ENCODE results near the gene PSMG1.
"Not testable (repeated sequence)": the region's sequence is repeated elsewhere in the genome, so short reads cannot be mapped to it uniquely, and the experiment has no call there.

PSMG1 gene, protein sequence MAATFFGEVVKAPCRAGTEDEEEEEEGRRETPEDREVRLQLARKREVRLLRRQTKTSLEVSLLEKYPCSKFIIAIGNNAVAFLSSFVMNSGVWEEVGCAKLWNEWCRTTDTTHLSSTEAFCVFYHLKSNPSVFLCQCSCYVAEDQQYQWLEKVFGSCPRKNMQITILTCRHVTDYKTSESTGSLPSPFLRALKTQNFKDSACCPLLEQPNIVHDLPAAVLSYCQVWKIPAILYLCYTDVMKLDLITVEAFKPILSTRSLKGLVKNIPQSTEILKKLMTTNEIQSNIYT

DNA sequence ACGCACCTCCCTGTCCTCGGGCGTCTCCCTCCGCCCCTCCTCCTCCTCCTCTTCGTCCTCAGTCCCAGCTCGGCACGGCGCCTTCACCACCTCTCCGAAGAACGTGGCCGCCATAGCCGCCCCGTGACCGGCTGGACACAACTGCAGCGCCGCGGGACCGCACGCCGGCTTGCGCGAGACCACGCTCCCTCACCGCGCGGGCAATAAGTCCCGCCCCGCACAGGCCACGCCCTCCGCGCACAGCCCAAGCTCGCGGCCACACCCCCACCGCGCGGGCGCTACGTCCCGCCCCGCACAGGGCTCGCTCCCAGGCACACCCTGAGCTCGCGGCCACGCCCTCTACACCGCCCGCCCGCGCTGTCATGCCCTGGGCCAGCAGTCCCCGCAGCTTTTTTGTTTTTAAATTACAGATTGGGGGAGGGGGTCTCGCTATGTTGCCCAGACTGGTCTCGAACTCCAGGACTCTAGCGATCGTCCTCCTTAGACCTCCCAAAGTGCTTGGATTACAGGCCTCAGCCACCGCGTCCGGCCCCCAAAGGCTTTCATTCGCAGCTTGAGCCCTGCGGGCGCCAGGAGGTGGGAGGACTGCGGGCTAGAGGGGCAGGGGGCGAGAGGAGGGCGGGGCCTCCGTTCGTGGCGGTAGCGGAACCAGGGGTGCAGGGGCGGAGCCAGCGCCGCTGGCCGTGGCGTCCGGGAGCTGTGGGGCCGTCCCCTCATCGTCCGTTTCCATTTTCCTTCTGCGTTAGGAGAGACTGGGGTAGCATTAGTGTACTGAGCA is at the start of gene PSMG1:
TSS of gene PSMG1 (minus strand) at position 180 of the 778 bp plus-strand sequence. CDS start at position 114, 66 bp downstream.
- Mint-ChIP-seq H3K9me3 (no peaks in the 10 kb centered on the region), H3K4me3 (peak within 1 kb of the TSS; percentile 97 to 98)
- peak; percentile 92 for ATAC-seq

DNA sequence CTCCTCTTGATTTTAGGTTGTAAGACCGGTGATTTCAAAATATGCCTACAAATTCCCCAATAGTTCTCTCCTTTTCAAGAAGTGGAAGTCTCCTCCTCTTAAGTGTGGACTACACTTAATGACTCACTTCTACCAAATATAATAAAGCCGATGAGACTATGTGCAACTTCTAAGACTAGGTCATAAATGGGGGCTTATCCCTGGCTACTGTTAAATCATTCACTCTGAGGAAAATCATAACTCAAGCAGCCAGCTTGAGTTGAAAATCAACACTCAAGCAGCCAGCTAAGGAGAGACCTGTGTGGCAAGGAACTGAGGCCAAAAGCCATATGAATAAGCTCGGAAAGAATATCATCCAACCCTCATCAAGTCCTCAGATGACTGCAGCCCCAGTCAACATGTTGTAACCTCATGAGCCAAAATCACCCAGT is 49.6 kb upstream of the PSMG1 start:
- Mint-ChIP-seq H3K27ac (no peak overlapping the region), H3K4me3 (no peak overlapping the region), H3K27me3 (no peaks in the 10 kb centered on the region), H3K4me1 (peaks cover 13% of the 10 kb centered on the region), H3K9me3 (no peaks in the 10 kb centered on the region)
- DNase-seq: no peak
- ATAC-seq: no peak

More for the DNA sequence above, at the start of gene PSMG1:
- Mint-ChIP-seq H3K4me1 (peaks cover 61% of the 10 kb centered on the region), H3K27me3 (no peaks in the 10 kb centered on the region), H3K27ac (peak within 1 kb of the TSS; percentile 99 to 100)
- DNase-seq: peak; percentile 94 to 96

DNA sequence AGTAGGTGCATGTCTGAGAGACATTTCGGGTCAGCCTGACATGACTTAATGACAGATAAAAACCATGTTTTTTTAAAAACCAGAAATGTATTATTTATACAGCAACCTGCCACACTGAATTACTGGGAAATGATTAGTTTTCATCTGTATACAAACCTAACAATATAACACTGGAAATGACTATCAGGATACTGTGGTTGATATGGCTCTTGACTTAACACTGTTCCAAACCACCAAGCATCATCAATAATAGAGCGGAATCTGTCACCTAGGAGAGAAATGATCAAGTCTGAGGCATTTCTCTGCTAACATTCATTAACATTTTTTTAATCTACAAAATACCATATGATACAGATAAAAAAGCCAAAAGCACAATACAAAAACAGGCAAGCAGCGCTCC is 41.7 kb upstream of the PSMG1 start:
- no peak overlapping the region for H3K27ac Mint-ChIP-seq
- DNase-seq: no peak
- H3K9me3 Mint-ChIP-seq: no peaks in the 10 kb centered on the region
- no peaks in the 10 kb centered on the region for H3K27me3 Mint-ChIP-seq
- ATAC-seq: no peak
- peaks cover 9% of the 10 kb centered on the region for H3K4me1 Mint-ChIP-seq
- no peak overlapping the region for H3K4me3 Mint-ChIP-seq

DNA sequence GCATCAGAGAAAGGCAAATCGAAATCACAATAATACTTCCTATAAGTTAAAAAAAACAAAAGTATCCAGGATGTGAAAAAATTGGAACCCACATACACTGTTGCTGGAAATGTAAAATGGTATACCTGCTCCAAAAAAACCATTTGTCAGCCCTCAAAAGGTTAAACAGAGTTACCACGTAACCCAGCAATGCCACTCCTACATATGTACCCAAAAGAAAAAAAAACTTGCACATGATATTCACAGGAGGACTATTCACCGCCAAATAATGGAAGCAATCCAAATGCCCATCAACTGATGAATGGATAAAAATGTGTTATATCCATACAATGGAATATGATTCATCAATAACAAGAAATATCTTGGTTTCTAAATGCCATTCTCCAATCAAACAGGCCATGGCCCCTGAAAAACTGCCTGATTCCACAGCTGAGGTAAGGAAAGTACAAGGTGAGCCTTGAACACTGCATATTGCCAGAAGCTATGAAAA is 38.8 kb upstream of the PSMG1 start:
- ATAC-seq (no peak), DNase-seq (no peak)
- no peak overlapping the region for H3K27ac Mint-ChIP-seq
- H3K4me1 Mint-ChIP-seq: peaks cover 9% of the 10 kb centered on the region
- H3K4me3 Mint-ChIP-seq: no peak overlapping the region
- H3K27me3 Mint-ChIP-seq: no peaks in the 10 kb centered on the region
- no peaks in the 10 kb centered on the region for H3K9me3 Mint-ChIP-seq

DNA sequence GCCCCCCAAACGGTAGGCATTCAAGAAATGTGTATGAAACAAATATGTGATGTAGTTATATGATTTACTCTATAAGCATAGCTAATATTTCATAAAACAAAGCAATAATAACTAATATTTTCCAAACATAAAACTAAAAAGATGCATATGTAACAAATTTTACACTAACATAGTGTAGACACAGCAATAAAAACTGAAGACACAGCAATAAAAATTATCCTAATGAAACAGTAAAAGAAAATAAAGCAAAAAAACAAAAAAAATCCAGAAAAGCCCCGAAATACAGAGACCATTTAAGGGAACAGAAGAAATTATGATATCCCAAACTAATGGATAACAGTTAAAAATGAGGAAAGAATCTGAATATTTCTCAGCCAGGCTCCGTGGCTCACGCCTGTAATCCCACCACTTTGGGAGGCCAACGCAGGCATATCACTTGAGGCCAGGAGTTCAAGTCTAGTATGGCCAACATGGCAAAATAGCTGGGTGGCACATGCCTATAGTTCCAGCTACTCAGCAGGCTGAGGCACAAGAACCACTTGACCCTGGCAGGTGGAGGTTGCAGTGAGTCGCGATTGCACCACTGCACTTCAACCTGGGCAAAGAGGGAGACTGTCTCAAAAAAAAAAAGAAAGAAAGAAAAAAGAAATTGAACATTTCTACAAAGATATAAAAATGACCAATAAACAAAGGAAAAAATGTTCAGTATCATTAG is 38.2 kb upstream of the PSMG1 start:
- Mint-ChIP-seq H3K27me3 (no peaks in the 10 kb centered on the region), H3K27ac (peak overlapping the region in 1 of 2 donors; percentile 46), H3K9me3 (no peaks in the 10 kb centered on the region), H3K4me3 (no peak overlapping the region), H3K4me1 (peaks cover 9% of the 10 kb centered on the region)
- ATAC-seq: no peak
- no peak for DNase-seq

DNA sequence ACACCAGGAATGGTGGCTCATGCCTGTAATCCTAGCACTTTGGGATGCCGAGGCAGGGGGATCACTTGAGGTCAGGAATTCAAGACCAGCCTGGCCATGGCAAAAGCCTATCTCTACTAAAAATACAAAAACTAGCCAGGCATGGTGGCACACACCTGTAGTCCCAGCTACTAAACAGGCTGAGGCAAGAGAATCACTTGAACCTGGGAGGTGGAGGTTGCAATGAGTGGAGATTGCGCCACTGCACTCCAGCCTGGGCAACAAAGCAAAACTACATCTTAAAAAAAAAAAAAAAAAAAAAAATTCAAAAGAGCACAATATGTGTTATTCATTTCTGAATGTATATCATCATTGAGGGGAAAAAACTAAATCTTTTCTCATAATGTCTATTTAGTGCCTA is 37.6 kb upstream of the PSMG1 start:
- not testable (repeated sequence) for H3K4me1 Mint-ChIP-seq, H3K27ac Mint-ChIP-seq, H3K4me3 Mint-ChIP-seq, DNase-seq, H3K9me3 Mint-ChIP-seq, ATAC-seq, H3K27me3 Mint-ChIP-seq

DNA sequence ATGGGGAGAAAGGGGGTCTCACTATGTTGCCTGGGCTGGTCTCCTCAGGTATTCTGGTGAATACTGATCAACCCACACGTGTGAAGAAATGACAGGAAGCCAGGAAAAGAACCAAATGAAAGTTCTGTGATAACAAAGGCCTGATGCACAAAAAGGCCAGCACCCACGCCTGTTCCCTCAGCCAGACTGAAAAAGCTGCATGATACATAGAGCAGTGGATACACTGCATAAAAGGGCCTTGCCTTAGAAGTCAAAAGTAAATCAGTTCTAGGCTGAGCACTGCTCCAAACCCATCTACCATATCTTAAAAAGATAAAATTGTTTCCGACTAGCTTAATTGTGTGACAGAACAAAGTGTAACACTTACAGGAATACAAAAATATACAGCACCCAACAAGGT is 36.9 kb upstream of the PSMG1 start:
- H3K27me3 Mint-ChIP-seq: no peaks in the 10 kb centered on the region
- H3K9me3 Mint-ChIP-seq: no peaks in the 10 kb centered on the region
- no peak for ATAC-seq
- no peak for DNase-seq
- peak overlapping the region in 1 of 2 donors; percentile 67 for H3K27ac Mint-ChIP-seq
- peaks cover 9% of the 10 kb centered on the region for H3K4me1 Mint-ChIP-seq
- H3K4me3 Mint-ChIP-seq: no peak overlapping the region

DNA sequence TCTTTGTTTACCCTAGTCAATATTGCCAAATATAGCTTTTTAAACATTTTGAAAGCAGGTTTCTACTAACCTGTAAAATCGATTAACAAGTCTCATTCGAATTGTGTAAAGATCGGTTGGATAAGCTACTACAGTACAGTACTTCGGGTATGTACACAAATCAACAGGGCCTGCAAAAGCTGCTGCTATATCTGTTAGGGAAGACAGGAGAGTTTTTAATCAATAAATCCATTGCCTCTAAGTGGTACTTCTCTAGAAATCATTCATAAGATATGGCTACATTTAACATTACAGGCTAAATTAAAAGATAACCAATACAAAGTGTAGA is 34.8 kb upstream of the PSMG1 start:
- H3K9me3 Mint-ChIP-seq: no peaks in the 10 kb centered on the region
- ATAC-seq (no peak), DNase-seq (no peak)
- no peaks in the 10 kb centered on the region for H3K27me3 Mint-ChIP-seq
- H3K4me1 Mint-ChIP-seq: peaks cover 9% of the 10 kb centered on the region
- no peak overlapping the region for H3K4me3 Mint-ChIP-seq
- H3K27ac Mint-ChIP-seq: peak overlapping the region in 1 of 2 donors; percentile 13

DNA sequence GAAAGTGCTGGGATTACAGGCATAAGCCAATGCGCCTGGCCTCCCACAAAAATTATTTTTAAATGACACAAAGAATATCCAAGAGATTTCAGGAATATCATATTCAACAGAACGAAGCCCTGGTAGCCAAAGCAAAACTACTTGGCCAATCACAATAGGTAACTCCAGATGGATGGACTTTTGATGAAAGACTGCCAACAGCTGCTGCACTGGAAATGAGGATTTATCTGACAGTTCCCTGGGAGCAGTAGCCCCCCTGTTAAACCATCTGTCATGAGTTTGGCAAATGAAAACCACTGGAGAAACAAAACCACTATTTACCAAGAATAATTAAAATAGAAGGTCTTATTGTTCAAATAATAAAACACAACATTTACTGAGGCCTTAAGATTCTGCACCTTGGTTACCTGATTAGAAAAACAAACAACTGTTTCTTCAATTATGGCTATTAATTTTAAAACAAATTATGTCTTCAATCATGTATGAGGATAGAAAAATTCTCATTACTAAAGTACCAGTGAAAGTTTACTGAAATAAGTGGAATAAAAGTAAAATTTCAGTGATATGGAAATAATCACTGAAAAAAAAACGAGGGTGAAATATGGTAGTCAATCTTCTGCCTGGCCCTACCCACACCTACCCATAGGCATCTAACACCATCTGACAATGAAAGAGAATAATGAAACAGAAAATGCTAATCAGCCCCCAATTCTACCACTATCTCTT is 34.3 kb upstream of the PSMG1 start:
- Mint-ChIP-seq H3K27me3 (no peaks in the 10 kb centered on the region), H3K4me3 (no peak overlapping the region), H3K4me1 (peaks cover 9% of the 10 kb centered on the region), H3K27ac (peak overlapping the region in 1 of 2 donors; percentile 13), H3K9me3 (no peaks in the 10 kb centered on the region)
- no peak for ATAC-seq
- no peak for DNase-seq

DNA sequence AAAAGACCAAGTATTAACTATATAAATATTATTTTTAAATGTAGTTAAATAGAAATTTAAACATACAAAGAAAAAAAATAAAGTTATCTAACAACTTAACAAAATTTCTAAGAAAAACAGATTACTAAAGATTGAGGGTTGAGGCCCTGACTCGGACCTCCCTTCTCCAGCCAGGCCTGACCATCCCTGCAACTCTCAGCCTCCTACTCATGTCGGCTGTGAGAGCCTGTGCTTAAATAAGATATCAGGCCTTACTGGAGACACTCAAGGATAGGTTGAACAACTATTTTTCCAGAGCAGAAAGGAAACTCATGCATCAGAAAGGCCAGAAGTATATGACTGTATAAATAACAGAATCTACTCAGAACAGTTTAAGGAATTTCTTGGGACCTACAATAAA is 33.0 kb upstream of the PSMG1 start:
- H3K4me3 Mint-ChIP-seq: no peak overlapping the region

DNA sequence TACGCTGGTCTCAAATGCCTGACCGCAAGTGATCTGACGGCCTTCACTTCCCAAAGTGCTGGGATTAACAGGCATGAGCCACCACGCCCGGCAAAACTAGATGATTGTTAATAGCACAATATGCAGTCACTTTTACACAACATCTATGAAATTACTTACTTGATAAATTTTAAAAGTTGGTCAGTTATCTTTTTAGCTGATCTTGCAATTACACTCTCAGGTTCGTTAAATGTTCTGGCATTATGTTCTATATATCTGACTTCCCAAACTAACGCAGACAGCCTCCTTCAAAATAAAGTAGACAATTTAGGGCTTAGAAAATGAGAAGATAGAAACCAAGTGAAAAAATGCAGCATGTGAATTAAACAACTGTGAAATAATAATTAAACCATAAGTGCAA is 31.8 kb upstream of the PSMG1 start:
- ATAC-seq (no peak), DNase-seq (no peak)
- peaks cover 13% of the 10 kb centered on the region for H3K4me1 Mint-ChIP-seq
- no peak overlapping the region for H3K4me3 Mint-ChIP-seq
- H3K27ac Mint-ChIP-seq: no peak overlapping the region
- no peaks in the 10 kb centered on the region for H3K27me3 Mint-ChIP-seq
- H3K9me3 Mint-ChIP-seq: no peaks in the 10 kb centered on the region

More for the DNA sequence above, 33.0 kb upstream of the PSMG1 start:
- no peaks in the 10 kb centered on the region for H3K9me3 Mint-ChIP-seq
- ATAC-seq: no peak
- H3K4me1 Mint-ChIP-seq: peaks cover 1% of the 10 kb centered on the region
- H3K27ac Mint-ChIP-seq: no peak overlapping the region
- DNase-seq: no peak
- H3K27me3 Mint-ChIP-seq: no peaks in the 10 kb centered on the region

DNA sequence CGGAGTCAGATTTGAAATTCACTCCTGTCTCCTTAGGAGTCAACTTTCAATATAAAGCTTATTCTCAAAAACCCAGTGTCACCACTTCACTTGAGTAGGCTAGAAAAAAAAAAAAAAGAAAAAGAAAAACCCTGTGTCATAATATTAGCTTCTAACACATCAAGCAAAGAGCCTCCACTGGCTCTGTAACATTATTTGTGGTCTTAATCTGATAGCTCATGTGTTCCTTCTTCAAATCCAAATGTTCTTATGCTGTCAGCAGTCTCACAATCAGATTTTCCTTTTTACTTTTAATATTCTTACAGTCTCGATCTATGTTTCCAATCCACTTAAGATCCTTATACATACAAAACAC is 26.1 kb upstream of the PSMG1 start:
- no peak for ATAC-seq
- no peak overlapping the region for H3K27ac Mint-ChIP-seq
- no peaks in the 10 kb centered on the region for H3K9me3 Mint-ChIP-seq
- DNase-seq: no peak
- H3K27me3 Mint-ChIP-seq: no peaks in the 10 kb centered on the region
- no peak overlapping the region for H3K4me3 Mint-ChIP-seq
- H3K4me1 Mint-ChIP-seq: peaks cover 30% of the 10 kb centered on the region

DNA sequence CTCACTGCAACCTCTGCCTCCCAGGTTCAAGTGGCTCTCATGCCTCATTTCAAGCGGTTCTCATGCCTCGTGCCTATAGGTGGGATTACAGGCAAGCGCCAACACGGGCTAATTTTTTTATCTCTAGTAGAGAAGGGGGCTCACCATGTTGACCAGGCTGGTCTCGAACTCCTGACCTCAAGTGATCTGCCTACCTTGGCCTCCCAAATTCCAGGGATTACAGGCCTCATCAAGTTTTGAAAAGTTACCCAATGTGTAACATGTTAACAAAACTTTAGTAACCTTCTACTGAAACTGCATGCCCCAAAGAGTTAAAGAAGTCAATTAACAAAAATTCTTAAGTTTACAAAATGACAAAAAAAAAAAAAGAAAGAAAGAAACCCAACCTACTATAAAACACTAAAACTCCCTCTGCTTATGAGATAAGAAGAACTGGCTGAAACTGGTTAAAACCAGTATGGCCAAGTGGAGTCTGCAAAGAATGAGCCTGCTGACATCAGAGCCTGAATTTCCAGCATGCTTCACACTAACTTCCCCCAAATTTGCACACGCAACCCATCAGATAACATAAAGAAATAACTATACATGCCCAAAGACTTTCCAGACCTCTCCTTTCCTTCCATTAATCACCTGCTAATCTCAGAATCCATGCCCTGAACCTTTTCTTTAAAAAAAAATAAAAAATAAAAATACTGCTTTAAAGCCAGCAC is 25.5 kb upstream of the PSMG1 start:
- ATAC-seq (no peak), DNase-seq (no peak)
- Mint-ChIP-seq H3K27ac (peak overlapping the region in 1 of 2 donors; percentile 8), H3K4me3 (no peak overlapping the region), H3K9me3 (no peaks in the 10 kb centered on the region), H3K4me1 (peaks cover 30% of the 10 kb centered on the region), H3K27me3 (no peaks in the 10 kb centered on the region)

DNA sequence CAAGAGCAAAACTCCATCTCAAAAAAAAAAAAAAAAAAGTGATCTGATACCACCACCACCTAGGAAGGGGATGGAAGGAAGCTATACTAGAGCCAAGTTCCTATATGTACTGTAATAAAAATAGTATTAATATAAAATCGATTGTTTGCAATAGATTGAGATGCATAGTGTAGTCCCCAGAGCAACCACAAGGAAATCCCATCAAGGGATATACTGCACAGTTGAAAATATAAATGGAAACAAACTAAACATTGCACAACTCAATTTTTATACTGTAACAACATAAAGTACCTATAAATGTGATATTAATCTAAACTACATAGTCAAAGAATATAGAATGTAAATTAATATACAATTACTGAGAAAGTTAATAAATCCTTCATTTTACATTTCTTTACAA is 20.9 kb upstream of the PSMG1 start:
- ATAC-seq (no peak), DNase-seq (no peak)
- Mint-ChIP-seq H3K4me3 (no peak overlapping the region), H3K27me3 (no peaks in the 10 kb centered on the region), H3K4me1 (peaks cover 7% of the 10 kb centered on the region), H3K9me3 (no peaks in the 10 kb centered on the region), H3K27ac (no peak overlapping the region)

DNA sequence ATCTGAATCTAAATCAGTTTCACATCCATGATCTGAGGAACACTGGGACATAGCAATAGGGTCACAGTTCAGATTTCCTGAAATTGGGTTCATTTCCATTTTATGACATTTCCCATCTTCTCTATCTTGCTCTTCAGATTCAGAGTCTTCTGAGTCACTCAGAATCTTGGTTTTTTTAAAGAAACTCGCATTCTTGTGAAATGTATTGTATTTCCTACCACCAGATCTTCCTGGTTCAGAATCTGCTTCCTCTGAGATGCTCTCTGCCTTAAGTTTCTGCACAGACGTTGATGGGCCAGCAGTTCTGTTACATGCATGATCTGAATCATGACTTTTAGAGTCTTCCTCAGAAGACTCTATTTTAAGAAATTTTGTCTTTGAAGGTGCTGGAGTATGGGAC is 15.5 kb upstream of the PSMG1 start:
- no peak for ATAC-seq
- H3K4me3 Mint-ChIP-seq: no peak overlapping the region
- no peak for DNase-seq
- no peaks in the 10 kb centered on the region for H3K9me3 Mint-ChIP-seq
- H3K27ac Mint-ChIP-seq: no peak overlapping the region
- peaks cover 25% of the 10 kb centered on the region for H3K4me1 Mint-ChIP-seq
- H3K27me3 Mint-ChIP-seq: no peaks in the 10 kb centered on the region

All from stimulated activated naive CD8-positive, alpha-beta T cell treated with anti-CD3 and anti-CD28 coated beads, Interleukin-15, amount 100 ng/mL, for 72 hours (primary cell).